Activated CD4-positive, alpha-beta T cell treated with anti-CD3 and anti-CD28 coated beads, Interleukin-2, amount 50 U/mL, for 1 hour (primary cell): ENCODE data around the gene ASGR1.

Experiments
- DNase-seq: peaks from one replicate; pipeline ENCODE4 v3.0.0-alpha.2; 2020

Gene ASGR1

DNA sequence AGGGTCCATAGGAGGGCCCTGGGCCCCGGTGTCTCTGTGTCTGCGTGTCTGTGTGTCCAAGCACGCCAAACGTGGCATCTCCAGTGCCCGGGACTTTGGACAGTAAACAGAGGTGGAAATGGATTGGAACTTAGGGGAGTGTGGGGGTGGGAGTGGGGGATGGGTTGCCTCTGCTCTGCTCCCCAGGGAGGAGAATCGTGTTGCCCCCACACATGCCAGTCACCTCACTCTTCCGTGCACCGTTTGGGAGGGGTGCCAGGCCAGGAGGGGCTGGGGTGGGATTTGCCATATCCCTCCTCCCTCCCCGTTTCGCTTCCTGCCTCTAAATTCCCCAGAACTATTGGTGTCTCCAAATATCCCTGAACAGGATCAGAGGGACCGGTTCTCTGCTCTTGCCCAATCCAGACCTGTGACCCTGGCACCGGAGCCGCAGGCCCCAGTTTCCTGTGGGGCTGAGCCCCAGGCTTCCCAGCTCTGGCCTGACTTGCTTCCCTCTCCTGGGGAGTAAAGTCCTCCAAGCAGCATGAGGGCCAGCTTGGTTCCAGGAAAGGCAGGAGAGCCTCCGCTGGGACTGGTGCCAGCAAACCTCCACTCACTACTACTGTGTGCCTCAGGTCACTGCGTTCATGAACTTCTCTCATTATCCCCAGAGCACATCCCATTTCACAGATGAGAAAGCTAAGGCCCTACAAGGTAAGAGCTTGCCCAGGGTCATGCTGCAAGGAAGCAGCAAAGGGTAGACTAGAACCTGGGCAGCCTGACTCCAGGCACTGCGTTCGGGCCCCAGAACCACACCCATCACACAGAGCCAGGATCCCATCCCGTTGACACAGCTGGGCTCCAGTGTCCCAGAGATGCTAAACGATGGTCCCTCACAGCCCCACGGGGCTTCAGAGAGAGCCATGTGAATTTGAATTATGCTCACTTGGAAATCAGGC is at the start of gene ASGR1:
ASGR1 (minus strand) TSS at position 54 of the 938 bp plus-strand sequence. CDS start 807 bp downstream, outside the sequence.
- DNase-seq, result no peak

DNA sequence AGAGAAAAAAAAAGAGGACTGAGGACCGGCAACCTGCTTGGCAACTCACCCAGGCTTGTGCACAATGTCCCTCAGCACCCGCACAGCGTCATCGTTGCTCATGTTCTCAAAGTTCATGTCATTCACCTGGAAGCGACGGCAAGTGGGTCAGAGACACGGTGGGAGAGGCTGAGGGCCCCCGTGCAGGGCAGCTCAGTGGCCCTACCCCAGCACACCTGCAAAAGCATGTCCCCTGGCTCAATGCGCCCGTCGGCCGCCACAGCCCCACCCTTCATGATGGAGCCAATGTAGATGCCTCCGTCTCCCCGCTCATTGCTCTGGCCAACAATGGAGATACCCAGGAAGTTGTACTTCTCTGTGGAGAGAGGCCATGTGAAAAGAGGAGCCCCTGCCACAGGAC is 49.8 kb upstream of the ASGR1 start:
- no peak for DNase-seq

- DNase-seq, result no peak
Measured at GRCh38 chr17:7226721-7227710, 47.8 kb upstream of the ASGR1 start.

DNA sequence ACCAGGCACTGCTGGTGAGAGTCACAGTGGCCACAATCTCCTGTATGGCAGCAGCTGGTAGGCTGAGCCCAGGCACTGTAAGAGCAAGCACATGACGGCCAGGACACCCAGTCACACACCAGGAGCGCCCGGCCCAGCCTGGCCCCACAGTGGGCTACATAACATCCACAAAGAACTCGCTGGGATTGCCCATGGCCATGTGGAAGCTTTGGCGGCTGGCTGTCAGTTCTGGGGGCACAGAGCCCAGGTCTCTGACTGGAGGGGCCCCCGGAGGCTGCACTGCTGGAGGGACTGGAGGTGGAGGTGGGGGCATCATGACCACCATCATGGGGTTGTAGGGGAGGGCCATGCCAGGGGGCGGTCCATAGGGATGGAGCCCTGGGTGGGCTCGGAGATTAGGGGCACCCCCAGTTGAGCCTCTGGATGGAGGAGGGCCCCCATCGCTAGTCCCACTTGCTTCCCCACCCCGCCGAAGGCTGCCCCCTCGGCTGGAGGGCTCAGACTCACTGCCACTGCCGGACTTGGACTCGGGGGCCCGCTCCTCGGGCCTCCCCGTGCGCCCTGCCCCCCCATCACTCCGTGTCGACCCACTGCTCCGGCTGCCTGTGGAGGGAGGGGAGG is 46.7 kb upstream of the ASGR1 start:
- DNase-seq, result no peak

DNA sequence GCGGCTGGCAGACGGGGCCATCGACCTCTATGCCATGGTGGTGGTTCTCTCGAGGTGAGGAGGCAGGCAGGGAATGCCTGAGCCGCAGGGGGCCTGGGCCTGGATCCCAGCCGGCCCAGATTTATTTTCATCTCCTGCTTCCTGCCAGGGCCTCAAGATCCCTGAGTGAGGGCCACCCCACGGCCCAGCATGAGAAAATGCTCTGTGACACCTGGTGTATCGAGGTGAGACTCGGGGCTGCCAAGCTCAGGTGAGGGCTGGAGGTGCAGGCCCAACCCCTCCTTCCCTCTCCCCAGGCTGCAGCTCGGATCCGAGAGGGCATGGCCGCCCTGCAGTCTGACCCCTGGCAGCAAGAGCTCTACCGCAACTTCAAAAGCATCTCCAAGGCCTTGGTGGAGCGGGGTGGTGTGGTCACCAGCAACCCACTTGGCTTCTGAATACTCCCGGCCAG is 45.5 kb upstream of the ASGR1 start:
- DNase-seq, result no peak

GRCh38 chr17:7224110-7224509 is 44.9 kb upstream of the ASGR1 start:
- no peak for DNase-seq

DNA sequence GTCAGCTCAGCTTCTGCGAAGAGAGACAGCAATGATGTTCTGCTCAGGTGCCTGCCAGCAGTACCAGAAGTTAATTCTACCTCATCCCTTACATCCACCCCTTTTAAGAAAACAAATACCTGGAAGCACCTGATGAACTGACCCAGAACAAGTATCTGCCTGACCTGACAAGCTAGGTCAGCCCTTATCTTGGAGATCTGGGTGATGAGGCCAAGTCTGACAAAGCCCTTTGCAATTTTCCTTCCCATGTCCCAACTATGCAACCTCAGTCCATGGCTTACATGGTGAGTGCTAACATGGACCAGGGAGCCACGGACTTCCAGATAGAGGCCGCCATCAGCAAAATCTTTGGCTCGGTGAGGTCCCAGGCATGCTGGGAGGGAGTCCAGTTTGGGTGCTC is 44.2 kb upstream of the ASGR1 start:
- DNase-seq, result no peak

- no peak for DNase-seq
Measured at GRCh38 chr17:7222972-7223292, 43.8 kb upstream of the ASGR1 start.

DNA sequence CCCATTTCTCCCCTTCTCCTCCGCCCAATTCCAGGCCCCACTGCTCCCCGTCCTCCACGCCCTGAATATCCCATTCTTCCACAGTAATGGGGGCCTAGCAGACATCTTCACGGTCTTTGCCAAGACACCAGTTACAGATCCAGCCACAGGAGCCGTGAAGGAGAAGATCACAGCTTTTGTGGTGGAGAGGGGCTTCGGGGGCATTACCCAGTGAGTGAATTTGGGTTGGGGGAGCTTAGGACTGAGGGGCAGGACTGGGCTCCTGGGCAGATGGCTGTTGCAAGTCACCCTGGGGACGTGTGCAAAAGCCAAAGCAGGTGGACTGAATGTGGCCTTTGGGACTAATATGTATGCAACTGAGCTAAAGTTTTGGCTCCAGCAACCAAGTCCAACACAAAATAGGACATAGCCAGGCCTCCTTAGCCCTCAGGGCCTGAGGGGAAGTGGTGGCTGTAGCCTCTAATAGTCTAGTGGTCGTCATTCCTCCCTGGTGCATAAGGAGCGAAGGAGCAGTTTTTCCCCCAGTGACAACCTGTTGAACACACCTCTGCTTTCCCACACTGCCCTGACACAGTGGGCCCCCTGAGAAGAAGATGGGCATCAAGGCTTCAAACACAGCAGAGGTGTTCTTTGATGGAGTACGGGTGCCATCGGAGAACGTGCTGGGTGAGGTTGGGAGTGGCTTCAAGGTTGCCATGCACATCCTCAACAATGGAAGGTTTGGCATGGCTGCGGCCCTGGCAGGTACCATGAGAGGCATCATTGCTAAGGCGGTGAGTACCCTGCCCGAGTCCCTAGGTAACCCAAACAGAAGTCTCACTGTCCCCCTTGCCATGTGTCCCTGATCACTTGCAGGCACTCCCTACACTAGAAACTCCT is 43.2 kb upstream of the ASGR1 start:
- no peak for DNase-seq

DNA sequence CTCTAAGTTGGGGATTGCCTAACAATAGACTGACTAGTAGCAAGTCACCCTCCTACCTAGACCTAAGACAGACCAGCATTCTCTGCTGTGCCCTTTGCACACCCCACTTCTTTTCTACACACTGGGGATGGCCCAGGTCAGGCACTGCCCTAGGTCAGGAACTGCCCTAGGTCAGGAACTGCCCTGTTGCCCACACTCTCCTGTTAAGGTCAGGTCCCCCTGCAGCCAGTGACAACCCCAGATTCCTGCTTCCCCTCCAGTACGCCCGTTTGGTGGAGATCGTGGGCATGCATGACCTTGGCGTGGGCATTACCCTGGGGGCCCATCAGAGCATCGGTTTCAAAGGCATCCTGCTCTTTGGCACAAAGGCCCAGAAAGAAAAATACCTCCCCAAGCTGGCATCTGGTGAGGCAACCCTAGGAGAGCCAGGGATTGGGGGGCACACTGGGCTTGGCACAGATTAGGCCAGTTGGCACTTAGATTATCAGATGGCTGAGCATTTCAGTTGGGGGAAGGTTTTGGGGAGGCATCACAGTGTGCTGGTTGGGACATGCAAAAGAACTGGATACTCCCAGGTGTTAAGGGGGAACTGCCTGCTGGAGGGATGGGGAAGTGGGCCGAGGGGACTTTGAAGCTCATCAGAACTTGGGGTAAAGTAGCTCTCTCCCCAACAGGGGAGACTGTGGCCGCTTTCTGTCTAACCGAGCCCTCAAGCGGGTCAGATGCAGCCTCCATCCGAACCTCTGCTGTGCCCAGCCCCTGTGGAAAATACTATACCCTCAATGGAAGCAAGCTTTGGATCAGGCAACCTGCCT is 42.3 kb upstream of the ASGR1 start:
- DNase-seq, result no peak

DNA sequence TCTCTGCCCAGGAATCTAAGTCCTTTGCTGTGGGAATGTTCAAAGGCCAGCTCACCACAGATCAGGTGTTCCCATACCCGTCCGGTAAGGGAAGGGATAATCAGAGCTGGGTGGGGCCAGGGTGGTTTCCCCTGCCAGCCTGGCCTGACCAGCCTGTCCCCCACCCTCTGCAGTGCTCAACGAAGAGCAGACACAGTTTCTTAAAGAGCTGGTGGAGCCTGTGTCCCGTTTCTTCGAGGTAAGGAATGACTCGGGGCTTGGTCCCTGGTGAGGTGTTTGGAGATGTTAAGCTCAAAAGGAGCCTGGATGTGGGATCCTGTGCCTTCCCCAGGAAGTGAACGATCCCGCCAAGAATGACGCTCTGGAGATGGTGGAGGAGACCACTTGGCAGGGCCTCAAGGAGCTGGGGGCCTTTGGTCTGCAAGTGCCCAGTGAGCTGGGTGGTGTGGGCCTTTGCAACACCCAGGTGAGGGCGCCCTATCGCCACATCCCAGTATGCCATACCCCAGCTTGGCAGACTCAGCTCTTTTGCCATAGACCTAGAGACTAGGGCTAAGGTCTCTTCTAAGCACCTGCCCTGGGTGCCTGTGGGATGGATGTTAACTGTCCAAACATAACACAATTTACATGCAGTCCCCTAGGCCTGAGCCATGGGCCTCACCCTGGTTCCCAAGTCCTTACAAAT is 41.6 kb upstream of the ASGR1 start:
- peak; percentile 66 for DNase-seq

DNA sequence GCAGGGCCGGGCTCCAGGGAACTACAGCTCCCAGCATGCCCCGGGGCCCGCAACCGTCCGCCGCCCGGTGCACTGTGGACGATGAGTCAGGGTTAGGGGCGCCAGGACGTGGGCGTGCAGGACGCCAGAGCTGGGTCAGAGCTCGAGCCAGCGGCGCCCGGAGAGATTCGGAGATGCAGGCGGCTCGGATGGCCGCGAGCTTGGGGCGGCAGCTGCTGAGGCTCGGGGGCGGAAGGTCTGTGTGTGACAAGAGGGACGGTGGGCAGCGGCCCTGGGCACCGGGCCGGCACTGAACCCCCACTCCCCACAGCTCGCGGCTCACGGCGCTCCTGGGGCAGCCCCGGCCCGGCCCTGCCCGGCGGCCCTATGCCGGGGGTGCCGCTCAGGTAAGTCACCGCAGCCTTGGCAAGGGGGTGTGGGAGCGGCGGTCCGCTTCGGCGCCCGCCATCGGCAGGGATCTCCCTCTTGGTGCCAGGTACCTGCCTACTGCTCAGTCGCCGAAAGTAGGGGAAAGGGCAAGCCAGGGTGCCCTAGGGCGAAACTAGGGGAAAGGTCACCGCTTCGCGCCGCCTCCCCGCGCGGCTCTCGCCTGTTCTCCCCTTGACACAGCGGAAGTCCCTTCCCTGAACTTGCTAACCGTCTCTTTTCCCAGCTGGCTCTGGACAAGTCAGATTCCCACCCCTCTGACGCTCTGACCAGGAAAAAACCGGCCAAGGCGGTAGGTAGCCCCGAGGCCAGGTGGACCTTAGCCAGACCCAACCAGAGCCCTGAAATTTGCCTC is 40.8 kb upstream of the ASGR1 start, which contains the start of the genes ACADVL and DLG4:
ACADVL (plus strand) TSS at position 127 of the 781 bp plus-strand sequence; CDS start at position 174, 47 bp downstream.
DLG4 (minus strand) TSS at position 25 of the 781 bp plus-strand sequence.
- DNase-seq, result peak; percentile 71

DNA sequence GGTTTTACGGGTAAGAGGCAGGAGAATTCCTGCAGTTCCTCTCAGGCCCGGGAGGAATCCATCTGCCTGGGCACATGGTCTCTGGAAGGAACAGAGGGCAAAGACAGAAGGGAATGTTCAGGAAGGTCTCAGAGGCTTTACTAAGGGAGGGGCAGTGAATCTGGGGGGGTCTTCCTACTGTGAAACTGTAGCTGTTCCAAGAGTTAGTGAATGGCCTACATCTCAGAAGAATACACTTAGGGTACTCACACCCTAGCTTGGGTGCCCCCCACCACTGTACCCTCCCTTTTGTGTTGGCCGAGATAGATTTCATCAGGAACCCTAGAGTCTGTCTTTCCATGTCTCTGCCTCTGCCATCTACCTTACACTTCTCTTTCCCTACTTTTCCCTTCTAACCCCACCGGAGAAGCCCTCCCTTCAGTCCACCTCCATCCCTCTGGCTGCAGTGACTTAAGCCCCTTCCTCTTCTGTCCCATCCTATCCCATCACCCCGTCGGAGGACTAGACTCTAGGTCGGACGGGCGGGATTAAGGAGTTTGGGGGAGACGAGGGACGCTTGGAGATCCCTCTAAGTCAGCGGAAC is 40.1 kb upstream of the ASGR1 start:
- no peak for DNase-seq

DNA sequence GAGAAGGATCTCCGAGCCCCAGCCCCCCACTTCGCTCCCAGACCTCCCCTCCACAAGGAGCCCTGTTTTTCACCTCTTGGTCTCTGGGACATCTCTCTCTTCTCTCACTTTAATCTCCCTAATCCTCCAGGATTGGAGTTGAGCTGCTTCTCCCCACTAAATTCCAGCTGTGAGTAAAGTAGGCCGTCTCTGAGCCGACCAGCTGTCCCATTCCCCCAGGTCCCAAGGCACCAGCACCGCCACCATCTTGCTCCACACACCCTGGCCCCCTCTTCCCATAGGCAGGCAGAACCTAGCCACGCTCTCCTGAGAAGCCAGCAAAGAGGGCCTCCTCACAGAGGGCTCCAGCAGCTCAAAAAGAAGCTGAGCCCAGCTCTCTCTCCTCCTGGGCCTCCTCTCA is 39.6 kb upstream of the ASGR1 start:
- no peak for DNase-seq

- DNase-seq, result no peak
Measured at GRCh38 chr17:7218166-7218565, 39.0 kb upstream of the ASGR1 start.

DNA sequence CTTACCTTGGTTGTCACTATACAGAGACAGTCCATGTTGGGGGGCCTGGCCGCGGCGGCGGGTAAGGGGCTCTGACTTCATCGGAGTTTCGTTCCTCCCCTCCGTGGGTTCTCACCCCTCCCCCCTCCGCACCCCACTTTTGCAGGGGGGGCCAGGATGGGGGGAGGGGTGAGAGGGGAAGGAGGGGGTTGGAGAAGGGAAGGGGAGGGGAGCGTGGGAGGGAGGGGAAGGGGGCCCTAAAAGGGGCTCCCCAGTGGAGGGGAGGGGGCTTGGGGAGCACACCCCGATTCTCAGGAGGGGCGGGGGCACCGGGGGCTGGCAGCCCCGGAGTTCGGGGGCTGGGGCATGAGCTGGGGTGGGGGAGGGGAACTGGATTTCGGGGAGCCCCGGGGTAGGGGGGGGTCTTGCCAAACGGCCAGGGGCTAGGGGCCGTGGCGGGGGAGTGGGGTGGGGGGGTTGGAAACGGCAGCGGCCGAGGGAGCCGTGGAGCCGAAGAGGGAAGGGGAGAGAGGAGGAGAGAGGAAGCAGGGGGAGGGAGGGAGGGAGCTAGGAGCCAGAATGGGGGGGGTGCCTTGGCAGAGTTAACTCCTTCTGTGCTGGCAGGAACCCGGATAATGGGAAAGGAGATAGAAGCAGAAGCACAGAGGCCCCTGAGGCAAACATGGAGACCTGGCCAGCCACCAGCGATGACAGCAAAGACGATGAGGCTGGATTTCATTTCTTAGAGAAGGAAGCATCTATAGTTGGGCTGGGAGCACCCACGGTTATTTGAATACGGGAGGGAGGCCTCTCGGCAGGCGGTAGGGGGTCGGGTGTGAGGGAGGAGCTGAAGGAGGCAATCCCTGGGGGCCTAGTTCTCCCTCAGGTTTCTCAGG is 38.2 kb upstream of the ASGR1 start:
- DNase-seq, result no peak

DNA sequence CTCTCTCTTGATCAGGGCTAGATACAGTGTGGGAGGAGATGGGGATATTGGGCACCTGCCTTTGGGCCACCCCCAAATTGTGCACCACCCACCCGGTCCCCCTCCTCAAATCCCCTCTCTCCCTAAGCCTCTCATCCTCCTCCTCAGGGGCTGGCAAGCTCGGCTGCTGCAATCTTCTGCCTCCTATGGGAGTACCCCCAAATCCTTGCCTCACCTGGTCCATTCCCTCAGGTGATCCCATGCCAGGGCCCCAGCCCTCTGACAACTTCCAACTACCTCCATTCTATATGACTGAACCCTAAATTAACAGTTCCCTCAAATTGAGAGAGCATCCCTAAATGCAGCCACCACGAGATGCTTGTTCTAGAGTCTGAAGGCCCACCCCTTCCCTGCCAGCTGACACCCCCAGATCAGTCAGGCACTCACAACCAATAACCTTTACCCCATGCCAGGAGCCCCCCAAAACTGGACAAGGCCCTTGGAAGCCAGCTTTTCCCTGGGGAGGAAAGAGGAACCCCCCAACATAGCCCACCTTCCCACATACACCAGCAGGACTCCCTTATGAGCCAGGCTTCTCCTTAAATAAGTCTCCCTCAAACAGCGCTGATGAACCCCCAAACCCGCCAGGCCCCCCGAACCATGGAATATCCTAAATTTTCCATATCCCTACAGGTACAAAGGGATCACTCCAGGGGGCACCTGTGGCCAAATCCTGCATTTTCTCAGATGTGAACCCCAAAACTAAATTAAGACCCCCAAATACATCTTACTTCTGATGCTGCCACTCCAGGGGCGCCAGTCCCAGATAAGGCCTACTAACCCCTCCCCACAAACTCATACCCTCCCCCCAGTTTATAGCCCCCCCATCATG is 37.3 kb upstream of the ASGR1 start:
- no peak for DNase-seq
